GM12874 (cell line): ENCODE measurements around the gene SH3TC1.

Experiments
- CTCF ChIP-seq: IDR thresholded peaks from 2 replicates; pipeline ENCODE4 v1.5.1; 2011; ENCODE audit warnings: low read depth, mild to moderate bottlenecking, control low read depth, low read length, moderate library complexity; ENCODE audit not compliant: insufficient read depth

SH3TC1 gene

GRCh38 chr4:8244001-8244757 lies 45.1 kb downstream of the SH3TC1 start:
- no peak for TF ChIP-seq CTCF

GRCh38 chr4:8244931-8245460 lies 45.9 kb downstream of the SH3TC1 start:
- TF ChIP-seq CTCF: no peak

DNA sequence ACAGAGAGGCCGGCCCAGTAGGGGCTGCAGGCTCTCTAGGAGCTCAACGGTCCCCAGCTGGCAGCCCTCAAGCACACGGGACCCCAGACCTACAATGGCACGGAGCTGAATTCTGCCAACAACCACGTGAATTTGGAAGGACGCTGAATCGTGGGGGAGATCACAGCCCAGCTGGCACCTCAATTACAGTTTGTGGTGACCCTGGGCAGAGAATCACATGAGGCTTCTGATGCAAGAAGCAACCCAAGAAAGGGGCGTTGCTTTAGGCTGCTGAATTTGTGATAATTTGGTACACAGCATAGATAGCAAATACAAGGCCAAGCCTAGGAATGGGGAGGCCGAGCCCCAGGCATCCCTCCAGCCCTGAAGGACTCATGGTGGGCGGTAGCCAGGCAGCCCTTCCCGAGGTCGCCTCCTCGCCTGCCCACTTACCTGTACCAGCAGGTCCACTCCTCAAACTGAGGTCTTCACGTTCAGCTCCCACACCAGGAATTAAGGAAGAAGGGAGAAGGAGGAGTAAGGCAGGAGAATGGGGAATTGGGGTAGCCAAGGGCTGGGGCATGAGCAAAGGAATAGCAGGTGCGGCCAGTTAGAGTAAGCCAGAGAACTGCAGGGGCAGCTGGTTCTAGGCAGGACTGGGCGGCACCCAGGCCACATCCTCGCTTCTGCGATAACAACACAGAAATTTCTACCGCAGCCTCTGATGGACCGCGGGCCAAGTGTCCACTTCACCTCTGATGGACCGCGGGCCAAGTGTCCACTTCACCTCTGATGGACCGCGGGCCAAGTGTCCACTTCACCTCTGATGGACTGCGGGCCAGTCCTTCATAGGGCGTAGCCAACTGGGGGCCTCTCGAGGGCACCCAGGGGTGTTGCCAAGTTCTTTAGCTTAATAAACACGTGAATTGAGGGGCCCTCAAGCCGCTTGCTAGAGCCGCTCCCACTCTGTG lies 47.1 kb downstream of the SH3TC1 start:
- no peak for TF ChIP-seq CTCF

DNA sequence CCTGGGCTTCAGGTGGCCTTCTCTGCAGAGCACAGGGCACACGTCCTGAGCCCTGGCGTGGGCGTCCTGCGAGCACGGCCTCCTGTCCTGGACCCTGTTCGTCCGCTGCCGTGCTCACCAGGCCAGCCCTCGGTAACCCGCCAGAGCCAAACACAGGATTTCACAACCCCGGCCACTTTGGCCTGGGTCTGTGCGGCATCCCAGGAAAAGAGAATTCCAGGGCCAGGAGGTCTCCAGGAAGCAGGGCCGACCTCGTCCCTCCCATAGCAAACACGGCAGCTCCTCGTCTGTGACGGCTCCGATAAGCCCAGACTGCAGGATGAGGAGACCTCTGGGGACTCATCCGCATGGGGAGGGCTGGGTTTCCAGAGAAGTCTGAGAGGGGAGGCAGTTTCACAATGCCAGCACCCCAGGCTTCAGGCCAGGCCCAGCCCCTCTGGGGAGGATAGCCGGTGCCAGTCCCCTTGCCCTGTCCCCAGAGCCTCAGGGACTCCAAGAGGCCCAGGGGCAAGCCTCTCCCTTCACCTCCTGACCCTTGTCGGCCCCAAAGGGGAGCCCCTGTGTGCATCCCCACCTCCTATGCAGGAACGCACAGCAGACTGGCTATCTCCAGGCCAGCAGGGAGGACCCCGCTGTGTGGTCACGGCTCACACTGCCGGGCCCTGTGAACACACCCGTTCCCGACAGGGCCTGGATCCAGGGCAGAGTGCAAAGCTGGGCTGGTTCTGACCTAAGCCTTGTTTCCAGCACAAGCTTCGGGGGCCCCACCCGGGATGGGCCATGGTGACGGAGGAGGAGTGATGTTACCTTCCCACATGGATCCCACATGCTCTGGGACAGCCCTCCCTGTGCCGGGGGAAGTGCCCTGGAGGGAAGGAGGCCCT lies 48.2 kb downstream of the SH3TC1 start:
- no peak for TF ChIP-seq CTCF

GRCh38 chr4:8248091-8248490 lies 49.0 kb downstream of the SH3TC1 start:
- TF ChIP-seq CTCF: no peak

GRCh38 chr4:8250227-8250626 lies 51.1 kb downstream of the SH3TC1 start:
- no peak for TF ChIP-seq CTCF
